CD4-positive, alpha-beta T cell treated with Interleukin-10 for 1 hour (primary cell): ENCODE measurements around the gene HPSE.
"Not testable (repeated sequence)": the region's sequence is repeated elsewhere in the genome, so short reads cannot be mapped to it uniquely, and the experiment has no call there.

Experiments used
- DNase-seq: peaks from one replicate; pipeline ENCODE4 v3.0.0-alpha.2; 2020

HPSE gene

DNA sequence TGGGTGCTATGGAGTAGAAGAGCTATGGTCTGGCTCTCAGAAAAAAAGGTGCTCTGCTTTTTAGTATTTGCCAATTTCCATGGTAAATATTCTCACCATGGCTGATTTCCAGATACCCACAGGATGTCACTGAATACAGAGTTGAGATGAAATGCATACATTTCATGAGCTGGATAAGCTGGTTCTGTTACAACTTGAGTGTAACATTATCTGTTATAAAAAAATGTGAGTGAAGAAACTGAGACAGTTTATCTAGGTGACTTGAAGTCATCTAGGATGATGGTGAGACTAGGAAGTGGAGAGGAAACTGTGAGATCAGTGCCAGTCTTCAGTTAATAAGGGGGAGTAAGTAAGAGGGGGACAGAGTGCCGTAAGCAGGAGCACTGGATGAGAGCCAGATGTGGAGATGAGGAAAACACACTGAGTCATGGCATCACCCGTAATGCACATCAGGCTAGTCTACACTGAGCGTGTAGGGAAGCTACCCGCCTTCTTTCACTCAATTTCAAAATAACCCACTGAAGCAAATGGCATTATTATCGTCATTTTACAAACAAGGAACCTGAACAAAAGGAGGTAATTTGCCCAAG lies 5.0 kb downstream of the HPSE start:
- DNase-seq = no peak

DNA sequence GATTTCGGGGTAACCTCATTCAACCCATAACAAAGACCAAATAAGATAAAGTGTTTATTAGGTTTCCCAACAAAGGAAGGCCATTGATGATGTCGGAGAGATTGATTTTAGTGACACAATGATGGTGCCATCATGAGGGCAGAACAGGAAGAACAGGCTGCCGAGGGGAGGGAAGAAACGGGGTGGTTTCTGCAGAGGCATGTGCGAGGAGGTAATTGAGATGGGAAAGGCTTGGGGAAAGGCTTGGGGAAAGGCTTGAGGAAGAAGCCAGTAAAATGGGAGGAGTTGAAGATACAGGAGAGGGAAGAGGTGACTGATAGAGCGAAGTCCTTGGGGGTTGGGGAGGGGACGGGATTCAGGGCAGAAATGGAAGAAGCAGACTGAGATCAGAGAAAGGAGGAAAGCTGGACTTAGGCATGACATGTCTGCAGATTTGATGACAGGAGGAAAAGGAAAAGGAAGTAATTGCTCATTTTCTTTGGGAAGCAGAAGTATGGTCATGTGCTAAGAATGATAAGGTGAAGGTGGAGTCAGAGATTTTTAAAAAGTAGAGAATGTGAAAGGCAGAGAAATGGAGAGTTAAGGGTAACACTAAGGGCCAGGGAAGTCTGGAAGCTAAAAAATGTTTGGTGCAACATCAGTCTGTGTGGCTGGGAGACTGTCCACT lies 6.0 kb downstream of the HPSE start:
- DNase-seq = no peak

DNA sequence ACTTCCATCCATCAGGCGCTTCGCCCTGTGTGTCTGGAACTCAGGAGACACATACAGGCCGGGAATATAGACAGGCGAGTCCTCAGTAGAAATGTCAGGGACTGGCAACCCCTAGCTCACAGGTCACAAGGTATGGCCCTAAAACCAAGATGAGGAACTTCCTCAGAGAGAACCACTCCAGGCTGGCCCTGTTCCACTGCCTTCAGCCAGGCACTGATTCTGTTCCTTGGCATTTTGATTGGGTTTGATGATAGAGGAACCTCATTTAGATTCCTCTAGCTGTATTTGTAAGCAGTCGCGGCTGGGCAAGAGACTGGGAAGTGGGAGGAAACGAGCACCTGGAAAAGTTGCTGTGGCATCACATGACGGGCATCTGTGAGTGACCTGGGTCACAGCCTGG lies 8.1 kb downstream of the HPSE start:
- DNase-seq = no peak

DNA sequence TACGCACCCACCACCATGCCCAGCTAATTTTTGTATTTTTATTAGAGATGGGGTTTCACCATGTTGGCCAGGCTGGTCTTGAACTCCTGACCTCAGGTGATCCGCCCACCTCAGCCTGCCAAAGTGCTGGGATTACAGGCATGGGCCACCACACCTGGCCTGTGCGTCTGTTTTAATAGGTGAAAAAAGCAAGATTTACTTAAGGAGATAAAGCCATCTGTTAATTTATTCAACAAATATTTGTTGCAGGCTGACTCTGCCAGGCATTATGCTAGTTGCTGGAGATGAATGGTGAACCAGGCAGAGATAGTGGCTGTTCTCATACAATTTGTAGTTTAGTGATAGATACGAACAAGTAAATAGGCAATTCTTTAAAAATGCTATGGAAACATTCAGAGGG lies 9.3 kb downstream of the HPSE start:
- not testable (repeated sequence) for DNase-seq

DNA sequence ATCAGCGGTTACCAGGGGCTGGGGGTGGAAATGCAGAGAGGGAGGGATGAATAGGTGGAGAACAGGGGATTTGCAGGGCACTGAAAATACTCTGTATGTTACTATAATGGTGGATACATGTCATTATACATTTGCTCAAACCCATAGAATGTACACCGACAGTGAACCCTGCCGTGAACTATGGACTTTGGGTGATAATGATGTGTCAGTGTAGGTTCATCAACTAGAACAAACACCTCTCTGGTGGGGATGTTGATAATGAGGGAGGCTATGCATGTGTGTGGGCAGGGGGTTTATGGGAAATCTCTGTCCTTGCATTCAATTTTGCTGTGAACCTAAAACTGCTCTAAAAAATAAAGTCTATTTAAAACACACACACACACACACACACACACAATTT lies 11.5 kb downstream of the HPSE start:
- DNase-seq = no peak

DNA sequence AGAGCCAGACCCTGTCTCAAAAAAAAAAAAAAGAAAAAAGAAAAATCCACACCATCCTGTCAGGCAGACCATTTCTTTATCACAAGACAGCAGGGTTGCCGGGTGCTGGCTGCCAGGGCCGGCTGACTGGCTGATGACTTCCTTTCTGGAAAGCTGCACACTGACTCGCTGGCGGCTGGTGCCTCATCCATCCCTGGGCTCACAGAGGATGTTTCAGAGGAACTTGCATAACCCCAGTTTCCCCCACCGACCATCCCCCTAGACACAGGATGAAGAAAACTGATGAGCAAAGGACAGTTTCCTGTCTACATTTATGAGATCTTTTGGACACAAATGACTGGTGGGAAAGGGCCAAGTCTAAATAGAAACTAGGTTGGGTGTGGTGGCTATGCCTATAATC lies 14.1 kb downstream of the HPSE start:
- DNase-seq = no peak

DNA sequence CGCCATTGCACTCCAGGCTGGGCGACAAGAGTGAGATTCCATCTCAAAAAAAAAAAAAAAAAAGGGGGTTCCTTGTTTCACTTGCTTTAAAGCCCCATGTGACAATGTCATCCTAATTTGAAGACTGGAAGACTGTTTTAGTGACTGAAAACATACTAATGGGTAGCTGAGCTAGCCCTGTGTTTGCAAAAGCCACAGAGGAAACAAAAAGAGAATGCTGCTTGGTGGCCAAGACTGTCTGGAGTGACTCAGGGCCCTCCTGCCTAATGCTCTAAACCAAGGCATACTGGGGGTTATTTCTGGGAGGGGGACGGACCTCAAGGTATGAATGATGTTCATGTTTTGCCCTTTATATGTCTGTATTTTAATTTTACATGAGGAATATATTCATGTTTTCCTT lies 16.0 kb downstream of the HPSE start:
- DNase-seq = no peak

DNA sequence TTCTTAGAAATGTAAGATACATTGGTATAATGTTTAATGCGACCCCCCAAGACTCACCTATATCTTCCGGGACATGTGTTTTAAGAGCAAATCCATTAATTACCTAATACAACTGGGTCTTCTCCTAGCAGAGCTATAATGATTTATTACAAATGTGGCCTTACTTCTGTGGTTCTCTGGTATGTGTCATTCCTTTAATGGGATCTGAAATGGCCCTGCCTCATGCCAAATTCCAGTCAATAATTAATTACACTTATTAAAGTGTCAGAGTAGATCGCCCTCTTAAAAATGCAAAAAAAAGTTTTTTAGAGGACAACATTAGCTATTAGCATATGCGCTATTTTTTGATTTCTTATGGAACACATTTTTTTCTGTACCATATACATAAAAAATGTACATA lies 17.0 kb downstream of the HPSE start:
- DNase-seq = no peak

DNA sequence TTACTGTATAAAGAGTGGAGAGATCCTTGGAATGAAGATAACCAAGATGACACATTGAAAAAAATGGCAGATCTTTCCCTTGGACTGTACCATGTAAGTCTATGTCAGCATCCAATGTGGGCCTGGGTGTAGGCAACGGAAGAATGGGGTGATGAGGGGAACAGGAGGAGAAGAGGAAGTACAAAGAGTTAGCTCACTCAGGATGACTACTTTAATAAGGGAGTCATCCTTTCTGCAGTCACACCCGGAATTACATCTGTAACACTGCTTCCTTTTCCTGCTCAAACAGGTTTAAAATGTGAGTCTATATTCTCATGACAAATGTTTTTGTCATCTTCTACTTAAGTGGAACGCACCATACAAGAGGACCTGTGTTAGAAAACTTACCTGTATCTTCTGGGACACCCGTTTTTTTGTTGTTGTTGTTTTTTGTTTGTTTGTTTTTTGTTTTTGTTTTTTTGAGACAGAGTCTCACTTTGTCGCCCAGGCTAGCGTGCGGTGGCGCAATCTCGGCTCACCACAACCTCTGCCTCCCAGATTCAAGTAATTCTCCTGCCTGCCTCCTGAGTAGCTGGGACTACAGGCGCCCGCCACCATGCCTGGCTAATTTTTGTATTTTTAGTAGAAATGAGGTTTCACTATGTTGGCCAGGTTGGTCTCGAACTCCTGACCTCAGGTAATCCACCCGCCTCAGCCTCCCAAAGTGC lies 18.0 kb downstream of the HPSE start:
- DNase-seq = no peak

DNA sequence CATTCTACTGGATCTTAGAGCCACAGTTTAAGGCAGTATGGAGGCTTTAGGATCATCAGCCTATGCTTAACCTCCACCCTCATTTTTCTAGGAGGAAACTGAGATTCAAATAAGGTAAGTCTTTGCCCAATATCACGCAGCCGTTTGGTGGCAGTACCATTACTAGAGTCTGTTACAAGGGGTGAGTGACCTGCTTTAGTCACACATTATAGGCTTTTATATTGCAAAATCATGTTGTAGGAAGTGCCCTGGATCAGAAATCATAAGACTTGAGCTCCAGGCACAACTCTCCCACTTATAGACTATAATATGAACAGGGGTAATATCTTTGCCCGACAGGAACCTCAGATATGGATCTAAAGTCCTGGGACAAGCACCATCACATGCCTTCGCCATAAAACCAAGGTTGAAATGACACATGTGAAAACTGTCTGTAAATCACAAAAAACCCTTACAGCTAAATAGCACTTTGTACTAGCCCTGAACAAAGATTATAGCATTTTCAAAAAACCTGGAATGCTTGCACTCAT lies 19.2 kb downstream of the HPSE start:
- no peak for DNase-seq

DNA sequence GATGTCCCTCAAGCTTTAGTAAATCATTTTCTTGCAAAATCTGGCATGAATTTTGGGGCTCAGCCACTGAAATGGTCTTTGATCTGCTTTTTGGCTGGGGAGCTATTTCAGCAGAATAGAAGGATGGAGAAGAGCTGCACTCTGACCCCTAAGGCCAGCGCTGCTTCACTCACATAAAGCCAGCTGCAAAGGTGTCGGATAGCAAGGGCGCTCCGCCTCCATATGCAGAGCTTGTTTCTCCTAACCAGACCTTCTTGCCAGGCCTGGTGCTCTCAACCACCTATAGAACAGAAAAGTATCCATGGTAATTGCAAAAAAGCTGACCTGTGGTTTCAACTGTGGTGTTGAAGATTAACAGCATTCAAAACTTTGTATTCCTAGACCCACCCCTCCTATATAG lies 26.0 kb downstream of the HPSE start:
- no peak for DNase-seq

DNA sequence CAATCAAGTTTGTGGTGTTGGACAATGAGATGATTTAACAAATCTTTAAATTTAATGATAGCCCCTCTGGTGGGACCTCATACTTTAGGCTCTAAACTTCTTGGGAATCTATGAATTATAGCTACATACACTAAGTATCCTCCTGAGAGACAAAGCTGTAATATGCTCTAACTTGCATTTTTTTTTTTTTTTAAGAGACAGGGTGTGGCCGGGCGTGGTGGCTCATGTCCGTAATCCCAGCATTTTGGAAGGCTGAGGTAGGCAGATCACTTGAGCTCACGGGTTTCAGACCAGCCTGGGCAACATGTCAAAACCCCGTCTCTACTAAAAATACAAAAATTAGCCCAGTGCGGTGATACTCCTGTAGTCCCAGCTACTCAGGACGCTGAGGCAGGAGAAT lies 26.7 kb downstream of the HPSE start:
- no peak for DNase-seq

DNA sequence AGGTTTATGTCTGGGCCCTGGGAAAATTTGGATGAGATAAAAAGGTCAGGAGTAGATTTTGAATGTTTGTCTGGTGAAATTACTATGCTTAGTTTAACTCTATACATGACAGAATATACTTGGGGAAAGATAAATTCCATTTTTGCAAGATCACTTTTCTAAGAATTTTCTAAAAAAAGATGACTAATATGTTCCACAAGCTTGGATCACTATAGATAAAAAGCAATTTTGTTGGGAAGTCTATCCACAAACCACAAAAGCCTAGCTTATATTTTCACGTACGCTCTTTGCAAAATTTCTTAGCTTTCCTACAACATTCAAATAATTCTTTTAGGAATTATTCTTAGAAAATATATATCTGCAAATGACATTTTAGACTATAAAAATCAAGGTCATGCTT lies 29.5 kb downstream of the HPSE start:
- DNase-seq = no peak

DNA sequence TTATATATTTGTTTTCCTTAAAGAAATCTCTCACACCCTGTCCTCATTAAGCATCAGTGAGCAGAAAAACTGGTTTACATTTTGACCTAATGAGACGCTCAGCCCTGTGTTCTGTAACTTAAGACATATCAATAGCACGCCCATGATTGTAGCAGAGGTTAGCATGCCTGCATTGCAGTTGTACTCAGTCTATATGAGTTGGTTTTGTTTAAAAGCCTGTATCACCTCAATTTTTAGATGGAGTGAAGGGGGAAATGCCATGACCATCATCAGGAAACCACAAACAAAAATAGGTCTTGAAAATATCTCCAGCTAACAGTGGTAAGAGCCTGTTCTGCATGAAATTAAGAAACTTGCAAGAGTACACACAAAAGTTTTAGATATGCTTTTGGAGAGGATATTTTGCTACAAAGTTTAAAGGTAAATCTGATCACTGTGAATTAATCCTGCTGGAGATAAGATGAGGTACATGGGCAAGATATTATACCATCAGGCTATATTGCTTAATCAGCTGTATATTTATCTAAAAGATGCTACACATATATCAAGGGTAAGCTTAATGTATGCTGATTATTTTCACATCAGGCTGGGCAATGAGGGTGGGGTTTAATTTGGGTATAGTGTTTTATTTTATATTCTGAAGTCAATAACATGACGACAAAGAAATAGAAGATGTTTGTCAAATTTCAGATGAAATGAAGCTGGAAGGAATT lies 36.9 kb downstream of the HPSE start:
- DNase-seq = peak; percentile 28

DNA sequence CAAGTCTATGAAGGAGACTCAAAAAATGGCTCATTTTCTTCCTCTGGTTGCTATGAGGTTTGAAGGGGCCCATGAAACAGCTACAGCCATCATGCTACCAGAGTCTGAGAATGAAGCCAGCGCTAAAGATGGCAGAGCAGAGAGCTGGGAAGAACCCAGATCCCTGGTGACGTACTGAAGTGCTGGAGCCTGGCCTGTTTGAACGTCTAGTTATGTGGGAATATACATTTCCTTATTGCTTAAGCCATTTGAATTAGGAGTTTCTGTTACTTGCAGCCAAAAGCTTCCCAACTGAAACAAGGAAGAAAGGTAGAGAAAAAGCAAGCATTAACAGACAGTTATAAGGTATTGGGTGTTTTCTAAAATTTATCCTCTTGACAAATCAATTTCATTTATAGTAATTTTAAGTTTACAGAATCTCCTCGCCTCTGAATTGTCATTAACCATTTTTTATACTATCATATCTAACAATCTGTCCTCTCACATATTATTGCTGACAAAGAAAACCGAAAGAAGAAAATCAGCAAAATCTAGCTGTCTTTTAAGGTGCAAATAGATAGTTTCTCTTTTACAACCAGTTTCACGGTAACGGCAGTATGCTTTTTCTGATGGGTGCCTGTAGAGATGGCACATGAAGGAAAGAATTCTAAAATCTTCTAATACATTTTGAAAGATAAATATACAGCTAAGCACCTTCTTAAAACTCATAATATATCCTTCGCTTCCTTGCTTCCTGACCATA lies 41.2 kb downstream of the HPSE start:
- no peak for DNase-seq

DNA sequence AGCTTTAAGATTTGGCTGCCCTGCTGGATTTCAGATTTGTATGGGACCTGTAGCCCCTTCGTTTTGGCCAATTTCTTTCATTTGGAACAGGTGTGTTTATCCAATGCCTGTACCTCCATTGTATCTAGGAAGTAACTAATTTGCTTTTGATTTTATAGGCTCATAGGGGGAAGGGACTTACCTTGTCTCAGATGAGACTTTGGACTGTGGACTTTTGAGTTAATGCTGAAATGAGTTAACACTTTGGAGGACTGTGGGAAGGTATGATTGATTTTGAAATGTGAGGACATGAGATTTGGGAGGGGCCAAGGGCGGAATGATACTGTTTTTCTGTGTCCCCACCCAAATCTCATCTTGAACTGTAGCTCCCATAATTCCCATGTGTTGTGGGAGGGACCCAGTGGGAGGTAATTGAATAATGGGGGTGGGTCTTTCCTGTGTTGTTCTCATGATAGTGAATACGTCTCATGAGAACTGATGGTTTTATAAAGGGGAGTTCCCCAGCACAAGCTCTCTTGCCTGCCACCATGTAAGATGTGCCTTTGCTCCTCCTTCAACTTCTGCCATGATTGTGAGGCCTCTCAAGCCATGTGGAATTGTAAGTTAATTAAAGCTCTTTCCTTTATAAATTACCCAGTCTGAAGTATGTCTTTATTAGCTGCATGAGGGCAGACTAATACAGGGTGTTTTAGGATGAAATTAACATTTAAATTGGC lies 44.4 kb downstream of the HPSE start:
- not testable (repeated sequence) for DNase-seq

DNA sequence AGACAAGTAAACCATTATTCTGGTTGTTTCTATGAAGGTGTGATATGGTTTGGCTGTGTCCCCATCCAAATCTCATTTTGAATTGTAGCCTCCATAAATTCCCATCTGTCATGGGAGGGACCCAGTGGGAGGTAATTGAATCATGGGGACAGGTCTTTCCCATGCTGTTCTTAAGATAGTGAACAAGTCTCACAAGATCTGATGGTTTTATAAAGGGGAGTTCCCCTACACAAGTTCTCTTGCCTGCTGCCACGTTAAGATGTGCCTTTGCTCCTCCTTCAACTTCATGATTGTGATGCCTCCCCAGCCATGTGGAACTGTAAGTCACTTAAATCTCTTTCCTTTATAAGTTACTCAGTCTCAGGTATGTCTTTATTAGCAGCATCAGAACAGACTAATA lies 46.3 kb downstream of the HPSE start:
- not testable (repeated sequence) for DNase-seq

DNA sequence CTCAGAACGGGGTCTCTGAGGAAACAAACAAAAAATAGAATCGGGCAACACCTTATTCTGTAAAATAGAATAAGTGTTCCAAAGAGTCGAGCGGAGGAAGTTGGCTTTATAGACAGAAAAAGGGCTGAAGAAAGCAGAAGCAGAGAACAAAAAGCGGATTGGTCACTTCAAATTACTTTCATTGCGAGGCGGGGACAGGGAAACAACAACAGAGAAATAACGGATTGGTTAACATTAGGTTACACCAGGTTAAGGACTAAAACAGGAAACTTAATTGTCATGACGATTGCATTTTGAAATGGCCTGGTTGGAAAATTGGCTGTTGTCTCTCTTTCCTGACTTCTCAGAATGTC lies 49.6 kb downstream of the HPSE start:
- peak; percentile 64 for DNase-seq

DNA sequence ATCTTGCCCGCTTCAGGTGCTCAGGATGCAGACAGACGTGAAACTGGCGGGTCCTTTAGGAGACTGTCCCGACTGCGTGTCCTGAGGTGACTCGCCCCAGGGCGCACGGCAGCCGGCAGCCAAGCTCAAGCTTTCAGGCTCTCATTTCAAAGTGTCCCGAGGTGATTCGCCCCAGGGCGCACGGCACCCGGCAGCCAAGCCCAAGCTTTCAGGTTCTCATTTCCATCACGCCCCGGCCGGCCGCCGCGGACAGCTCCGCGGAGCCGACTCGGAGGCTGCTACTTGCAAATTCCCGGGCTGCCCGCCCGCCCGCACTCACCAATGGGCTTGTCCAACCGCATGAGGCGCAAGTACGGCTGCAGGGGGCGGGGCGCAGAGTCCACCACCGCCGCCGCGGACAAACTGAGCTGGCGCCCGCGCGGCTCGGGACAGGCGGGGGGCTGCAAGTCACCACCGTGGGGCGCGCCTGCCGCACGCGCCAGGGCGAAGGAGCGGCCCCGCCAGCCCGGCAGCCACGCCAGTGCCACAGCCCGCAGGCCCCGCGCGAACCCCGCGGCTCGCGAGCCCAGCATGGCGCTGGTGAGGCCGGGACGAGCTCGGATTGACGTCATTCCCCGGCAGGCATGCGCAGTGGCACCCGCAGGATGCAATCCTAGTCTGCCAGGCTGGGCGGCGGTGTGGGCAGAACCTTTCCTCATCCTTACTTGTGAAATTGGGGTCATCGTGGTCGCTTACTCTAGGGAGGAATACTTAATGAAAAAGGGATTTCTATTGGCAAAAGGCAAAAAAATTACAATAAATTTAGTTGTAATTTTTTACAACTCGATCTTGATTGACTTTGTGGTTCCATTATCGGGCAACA lies 50.2 kb downstream of the HPSE start, which contains the start of gene COQ2:
Gene COQ2 (minus strand): TSS at position 606 of the 862 bp plus-strand sequence. CDS start 34 bp downstream, at position 572.
- peak; percentile 93 for DNase-seq

DNA sequence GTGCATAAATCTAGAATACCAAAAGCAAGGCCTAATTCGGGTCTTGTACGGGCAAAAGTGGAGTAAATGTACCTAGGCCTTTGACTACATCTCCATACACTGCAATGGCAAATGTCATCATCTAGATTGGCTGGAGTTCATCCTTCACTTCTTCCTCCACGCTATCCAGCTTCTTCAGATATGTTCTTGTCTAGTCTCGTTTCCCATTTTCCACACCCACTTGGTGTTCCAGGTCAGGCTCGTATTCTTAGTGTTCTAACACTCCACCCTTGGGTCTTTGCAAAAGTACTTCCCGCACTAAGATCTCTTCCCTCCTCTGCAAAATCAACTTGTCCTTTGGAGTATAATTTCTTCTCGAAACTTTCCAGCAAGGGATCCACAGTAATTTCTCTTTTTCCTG lies 51.5 kb downstream of the HPSE start:
- DNase-seq = no peak

DNA sequence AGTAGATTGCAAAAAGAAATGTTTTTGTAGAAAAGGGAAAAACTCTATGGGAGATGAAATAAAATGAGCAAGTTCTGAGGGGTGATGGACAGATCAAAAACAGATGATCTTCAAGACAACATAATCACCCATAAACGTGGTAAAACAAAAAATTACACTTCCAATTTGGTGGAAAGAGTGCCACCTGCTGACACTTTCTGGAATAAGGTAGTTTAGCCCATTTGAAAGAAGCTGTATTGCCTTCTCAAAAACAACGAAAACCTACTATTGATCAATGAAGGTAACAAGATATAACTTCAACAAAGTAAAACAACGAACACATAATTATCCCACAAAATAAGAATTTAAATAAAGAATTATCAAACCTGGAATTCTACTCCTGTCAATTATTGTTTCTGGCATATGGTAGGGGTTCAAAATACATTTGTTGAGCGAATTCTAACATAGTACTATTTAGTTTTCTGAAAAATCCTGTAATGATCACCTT lies 52.6 kb downstream of the HPSE start:
- DNase-seq = peak; percentile 83
